Activated T-helper 1 cell treated with anti-CD3 and anti-CD28 coated beads, Interleukin-2, amount 50 U/mL, for 16 hours (primary cell): Measurements from ENCODE around the gene GOLGA8N.

Experiments used
- DNase-seq, 2 donors: peaks; one replicate each; pipeline ENCODE4 v3.0.0-alpha.2; 2020; ENCODE audit warnings: low read depth in 1 of 2, low spot score in 1 of 2

The GOLGA8N gene

GRCh38 chr15:32649342-32649741 is 56.1 kb downstream of the GOLGA8N start:
- no peak for DNase-seq

GRCh38 chr15:32651229-32651837 is 58.1 kb downstream of the GOLGA8N start:
- DNase-seq = no peak

GRCh38 chr15:32652178-32652577 is 58.9 kb downstream of the GOLGA8N start:
- DNase-seq = no peak

- no peak for DNase-seq
These were observed 62.8 kb downstream of the GOLGA8N start for GRCh38 chr15:32656091-32656490.

- no peak for DNase-seq
These were observed 63.2 kb downstream of the GOLGA8N start for GRCh38 chr15:32656496-32656895.
